RWPE2 (cell line): ENCODE results near the gene OSTF1.

Source experiments
- ATAC-seq: fragments of 200-7000 bp; cut with Tn5 transposase; 3 replicates; pipeline ENCODE4 v1.9.1; 2021; ENCODE audit warnings: low read depth
- DNase-seq: peaks from one replicate; pipeline ENCODE4 v3.0.0-alpha.2; 2020; ENCODE audit warnings: low spot score
- H3K27ac ChIP-seq: fragments of 450-650 bp; 2 replicates; pipeline ENCODE4 v1.5.1; 2017; ENCODE audit warnings: mild to moderate bottlenecking; ENCODE audit not compliant: poor library complexity, severe bottlenecking
- H3K27me3 ChIP-seq: fragments of 250-450 bp; sonication (Bioruptor Pico); 2 replicates; pipeline ENCODE4 v1.5.1; 2021; ENCODE audit warnings: mild to moderate bottlenecking, moderate library complexity; ENCODE audit not compliant: insufficient read depth, poor library complexity, severe bottlenecking
- H3K36me3 ChIP-seq: fragments of 250-450 bp; sonication (Bioruptor Pico); 2 replicates; pipeline ENCODE4 v1.5.1; 2020; ENCODE audit warnings: low read depth, mild to moderate bottlenecking, moderate library complexity
- H3K4me1 ChIP-seq: fragments of 250-450 bp; sonication (Bioruptor Pico); 2 replicates; pipeline ENCODE4 v1.5.1; 2021; ENCODE audit warnings: mild to moderate bottlenecking, moderate library complexity; ENCODE audit not compliant: insufficient read depth, poor library complexity, severe bottlenecking
- H3K4me3 ChIP-seq: fragments of 250-450 bp; sonication (Bioruptor Pico); 2 replicates; pipeline ENCODE4 v1.5.1; 2021; ENCODE audit warnings: mild to moderate bottlenecking, moderate library complexity; ENCODE audit not compliant: severe bottlenecking
- H3K9me3 ChIP-seq: fragments of 250-450 bp; sonication (Bioruptor Pico); 2 replicates; pipeline ENCODE4 v1.5.1; 2021; ENCODE audit warnings: mild to moderate bottlenecking, moderate library complexity; ENCODE audit not compliant: severe bottlenecking
- CTCF ChIP-seq: fragments of 450-650 bp; IDR thresholded peaks from one replicate; pipeline ENCODE4 v1.5.1; 2017; ENCODE audit warnings: mild to moderate bottlenecking, moderate library complexity; ENCODE audit not compliant: poor library complexity, severe bottlenecking

Gene OSTF1

GRCh38 chr9:75069171-75069570, 19.1 kb upstream of the OSTF1 start:
- Histone ChIP-seq H3K27ac (no peak overlapping the region), H3K4me1 (peaks cover 7% of the 10 kb centered on the region), H3K27me3 (no peaks in the 10 kb centered on the region), H3K4me3 (no peak overlapping the region), H3K36me3 (no peaks in the 10 kb centered on the region), H3K9me3 (no peaks in the 10 kb centered on the region)
- DNase-seq: no peak
- TF ChIP-seq CTCF: no peak
- no peak for ATAC-seq

GRCh38 chr9:75071530-75072122, 16.7 kb upstream of the OSTF1 start:
- Histone ChIP-seq H3K36me3 (no peaks in the 10 kb centered on the region), H3K4me1 (peaks cover 7% of the 10 kb centered on the region), H3K9me3 (no peaks in the 10 kb centered on the region), H3K27ac (no peak overlapping the region), H3K4me3 (no peak overlapping the region), H3K27me3 (no peaks in the 10 kb centered on the region)
- ATAC-seq (peak; percentile 98), DNase-seq (peak; percentile 83)
- no peak for TF ChIP-seq CTCF

GRCh38 chr9:75072895-75073294, 15.4 kb upstream of the OSTF1 start:
- H3K4me3 ChIP-seq: no peak overlapping the region
- H3K9me3 ChIP-seq: no peaks in the 10 kb centered on the region
- no peak overlapping the region for H3K27ac ChIP-seq
- H3K27me3 ChIP-seq: no peaks in the 10 kb centered on the region
- H3K36me3 ChIP-seq: no peaks in the 10 kb centered on the region
- ATAC-seq (no peak), DNase-seq (no peak)
- H3K4me1 ChIP-seq: peaks cover 7% of the 10 kb centered on the region
- no peak for TF ChIP-seq CTCF

GRCh38 chr9:75081632-75082031, 6.7 kb upstream of the OSTF1 start:
- no peak for TF ChIP-seq CTCF

GRCh38 chr9:75083188-75083970, 4.9 kb upstream of the OSTF1 start:
- ATAC-seq (peak; percentile 44), DNase-seq (no peak)
- Histone ChIP-seq H3K27ac (peak overlapping the region; percentile 46), H3K27me3 (no peaks in the 10 kb centered on the region), H3K4me3 (no peak overlapping the region), H3K4me1 (peaks cover 28% of the 10 kb centered on the region), H3K9me3 (no peaks in the 10 kb centered on the region), H3K36me3 (no peaks in the 10 kb centered on the region)
- no peak for TF ChIP-seq CTCF

More at GRCh38 chr9:75081632-75082031, 6.7 kb upstream of the OSTF1 start:
- no peaks in the 10 kb centered on the region for H3K27me3 ChIP-seq
- H3K4me1 ChIP-seq: peaks cover 27% of the 10 kb centered on the region
- DNase-seq (no peak), ATAC-seq (no peak)
- H3K4me3 ChIP-seq: no peak overlapping the region
- no peaks in the 10 kb centered on the region for H3K36me3 ChIP-seq
- no peak overlapping the region for H3K27ac ChIP-seq
- H3K9me3 ChIP-seq: no peaks in the 10 kb centered on the region
